IPS DF 4.7 (cell line): ENCODE data around the gene LRRN2.

ENCODE experiments used
- DNase-seq: peaks from one replicate; pipeline ENCODE4 v3.0.0-alpha.2; 2013; ENCODE audit warnings: low spot score; ENCODE audit errors: extremely low read depth

LRRN2 gene

DNA sequence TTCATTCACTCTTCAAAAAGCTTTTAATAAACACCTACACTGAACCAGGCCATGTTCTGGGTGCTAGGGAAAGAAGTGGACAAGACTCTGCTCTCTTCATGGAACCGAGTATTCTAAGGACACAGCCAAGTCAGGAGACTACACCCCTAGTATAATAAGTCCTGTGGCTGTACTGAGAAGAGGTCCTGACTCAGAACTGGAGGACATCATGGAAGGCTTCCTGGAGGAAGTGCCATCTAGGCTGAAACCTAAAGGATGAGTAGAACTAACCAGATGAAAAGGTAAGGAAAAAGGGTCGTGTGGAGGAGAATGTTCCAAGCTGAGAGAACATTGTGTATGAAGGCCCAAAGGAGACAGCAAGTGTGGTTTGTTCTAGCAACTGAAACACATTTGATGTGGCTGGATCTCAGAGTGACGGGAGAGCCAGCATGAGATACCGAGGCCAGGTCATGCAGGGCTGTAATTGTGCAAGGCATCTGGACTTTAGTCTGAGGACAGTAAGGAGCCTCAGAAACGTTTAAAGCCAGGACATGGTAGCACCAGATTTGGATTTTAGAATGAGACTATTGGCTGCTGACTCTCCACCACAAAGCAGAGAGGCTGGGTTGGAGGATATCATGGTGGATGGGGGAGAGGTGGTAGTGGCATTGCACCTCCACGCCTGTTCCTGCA lies 82.5 kb downstream of the LRRN2 start:
- no peak for DNase-seq

DNA sequence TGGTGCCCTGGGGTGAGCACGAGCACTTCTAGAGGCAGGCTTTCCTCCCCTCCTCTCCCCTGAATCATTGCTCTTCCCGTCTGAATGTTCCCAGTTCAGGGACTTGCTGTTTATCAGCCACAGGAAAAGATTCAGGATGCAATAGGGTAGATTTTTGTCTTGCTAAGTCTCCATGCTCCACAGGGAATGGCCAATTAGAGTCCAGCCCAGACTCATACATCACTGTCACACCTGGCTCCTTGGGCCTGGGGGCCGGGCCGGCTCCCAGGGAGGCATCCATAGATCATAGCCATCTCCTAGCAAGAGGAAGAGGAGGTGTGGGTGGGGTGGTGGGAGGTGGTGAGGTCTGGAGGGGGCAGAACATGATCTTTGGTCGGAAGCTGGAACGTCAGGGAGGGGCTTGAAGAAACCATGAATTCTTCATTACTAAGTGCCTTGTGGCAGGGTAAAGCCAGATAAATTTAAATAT lies 83.4 kb downstream of the LRRN2 start:
- no peak for DNase-seq

DNA sequence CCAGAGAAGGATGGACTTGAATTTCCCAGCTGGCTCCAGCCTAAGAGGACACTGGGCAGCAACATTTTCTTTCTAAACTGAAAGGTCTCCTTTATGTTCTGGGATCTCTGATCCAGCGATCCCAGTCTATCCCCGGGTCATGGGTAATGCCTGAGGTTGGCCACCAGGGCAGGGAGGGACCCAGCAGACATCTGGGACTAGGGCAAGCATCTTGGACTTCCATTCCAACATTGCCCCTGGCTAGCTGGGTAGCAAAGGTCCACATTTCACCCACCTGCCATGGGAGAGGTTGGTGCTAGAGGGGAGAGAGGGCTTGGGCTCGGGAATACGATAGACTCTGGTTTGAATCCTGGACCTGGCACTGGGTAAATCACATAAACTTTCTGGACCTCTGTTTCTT lies 84.6 kb downstream of the LRRN2 start:
- DNase-seq: no peak

DNA sequence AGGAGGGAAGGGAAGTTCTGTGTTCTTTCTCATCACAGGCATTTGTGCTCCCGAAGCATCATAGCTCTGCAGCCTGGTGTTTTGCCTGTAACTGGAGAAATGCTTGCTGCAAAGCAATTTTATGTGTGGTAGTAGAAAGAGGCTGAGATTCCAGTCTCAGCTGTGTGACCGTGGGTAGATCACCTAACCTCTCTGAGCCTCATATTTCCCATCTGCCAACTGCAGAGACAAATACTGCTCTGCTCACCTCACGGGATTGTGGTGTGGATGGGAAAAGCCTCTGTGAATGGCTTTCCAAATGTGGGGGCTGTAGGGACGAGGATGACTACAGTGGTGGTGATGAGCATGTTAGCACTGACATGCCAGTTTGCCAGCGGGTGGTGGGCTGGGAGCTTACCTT lies 85.3 kb downstream of the LRRN2 start:
- no peak for DNase-seq

DNA sequence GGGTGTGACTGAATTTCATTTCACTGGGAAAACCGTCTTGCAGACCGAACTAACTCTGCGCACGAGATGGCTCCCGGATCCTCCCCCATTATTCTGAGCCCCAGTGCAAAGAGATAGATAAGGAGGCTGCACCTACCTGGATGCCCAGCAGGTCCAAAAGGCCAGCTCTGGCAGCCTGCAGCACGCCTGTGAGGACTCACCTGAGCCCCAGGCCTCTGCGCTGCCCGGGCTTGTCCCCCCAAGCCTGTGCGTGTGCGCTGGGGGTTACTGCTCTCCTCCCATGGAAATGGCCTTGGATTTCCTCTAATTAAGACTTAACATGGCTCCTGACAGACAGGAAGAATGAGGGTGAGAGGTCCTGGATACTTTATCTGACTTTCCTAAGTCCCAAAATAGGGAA lies 85.9 kb downstream of the LRRN2 start:
- no peak for DNase-seq

DNA sequence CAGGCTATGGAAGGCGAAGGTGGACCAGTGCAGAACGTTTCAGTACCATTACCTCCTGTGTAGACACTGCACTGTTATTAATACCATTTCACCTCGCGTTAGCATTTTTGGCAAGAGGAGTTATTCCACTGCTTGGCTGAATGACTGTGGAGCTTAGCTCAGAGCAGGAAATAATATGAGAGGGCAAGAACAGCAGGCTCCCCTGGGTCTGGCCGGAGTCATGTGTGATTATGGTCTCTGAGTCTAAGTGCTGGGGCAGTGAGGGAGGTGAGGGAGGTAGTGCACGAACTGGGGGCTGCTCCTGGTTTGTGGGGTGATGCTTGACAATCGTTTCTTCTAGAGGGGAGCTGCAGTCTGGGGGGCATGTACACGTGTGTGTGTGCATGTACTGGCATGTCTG lies 86.4 kb downstream of the LRRN2 start:
- no peak for DNase-seq

DNA sequence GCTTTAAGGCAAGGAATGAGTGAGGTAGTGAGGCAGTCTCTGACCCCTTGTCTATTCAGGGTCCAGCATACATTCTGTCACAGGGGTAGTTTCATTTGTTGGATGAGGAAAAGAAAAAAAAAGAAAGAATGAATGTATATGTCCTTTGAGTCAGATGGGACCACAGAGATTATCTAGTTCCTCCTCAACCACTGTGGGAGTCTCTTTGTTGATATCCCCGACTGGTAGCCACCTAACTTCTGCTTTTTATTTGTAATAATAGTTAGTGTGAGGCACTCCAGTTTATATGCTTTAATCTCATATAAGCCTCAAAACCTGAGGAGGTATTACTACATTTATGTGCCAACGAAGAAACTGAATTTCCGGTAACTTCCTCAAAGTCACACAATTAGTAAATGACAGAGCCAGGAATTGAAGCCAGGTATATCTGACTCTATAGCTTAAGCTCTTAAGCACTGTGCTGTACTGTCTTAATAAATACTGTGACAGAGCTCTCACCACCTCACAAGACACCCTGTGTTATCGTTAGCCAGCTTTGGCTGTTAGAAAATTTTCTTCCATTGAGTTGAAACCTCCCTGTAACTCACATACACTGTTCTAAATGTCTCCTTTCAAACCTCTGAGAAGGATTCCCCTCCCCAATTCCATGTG lies 87.1 kb downstream of the LRRN2 start:
- DNase-seq: no peak

DNA sequence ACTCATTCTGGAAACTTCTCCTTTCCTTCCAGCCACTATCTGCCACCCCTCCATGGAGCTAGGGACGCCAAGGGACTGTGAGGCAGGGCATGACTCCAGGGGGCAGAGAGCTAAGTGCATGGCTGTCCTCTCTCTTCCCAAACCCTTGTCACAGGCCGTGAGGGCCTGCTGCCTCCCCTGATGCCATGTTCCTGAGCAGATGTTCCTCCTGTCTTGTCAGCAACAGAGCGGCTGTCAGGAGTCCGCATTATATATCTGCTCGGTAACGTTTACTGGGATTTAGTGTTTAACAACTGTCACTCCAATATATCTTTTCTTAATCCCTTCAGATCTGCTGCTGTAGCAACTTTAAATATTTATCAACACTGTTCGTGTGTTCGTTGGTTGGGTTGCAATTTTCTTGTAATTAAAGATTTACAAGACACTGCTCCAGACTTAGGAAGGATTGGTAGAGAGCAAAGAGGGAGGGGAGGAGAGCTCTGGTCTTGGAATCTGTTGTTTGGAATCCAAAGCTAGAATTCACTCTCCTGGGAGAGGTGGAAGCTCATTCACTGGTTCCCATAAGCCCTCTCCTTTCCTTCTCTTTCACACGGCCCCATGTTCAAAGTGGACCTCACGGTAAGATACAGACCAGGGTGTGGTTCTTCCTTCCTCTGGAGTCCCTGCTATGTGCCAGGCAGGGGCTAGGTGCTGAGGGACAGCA lies 93.1 kb downstream of the LRRN2 start:
- no peak for DNase-seq

DNA sequence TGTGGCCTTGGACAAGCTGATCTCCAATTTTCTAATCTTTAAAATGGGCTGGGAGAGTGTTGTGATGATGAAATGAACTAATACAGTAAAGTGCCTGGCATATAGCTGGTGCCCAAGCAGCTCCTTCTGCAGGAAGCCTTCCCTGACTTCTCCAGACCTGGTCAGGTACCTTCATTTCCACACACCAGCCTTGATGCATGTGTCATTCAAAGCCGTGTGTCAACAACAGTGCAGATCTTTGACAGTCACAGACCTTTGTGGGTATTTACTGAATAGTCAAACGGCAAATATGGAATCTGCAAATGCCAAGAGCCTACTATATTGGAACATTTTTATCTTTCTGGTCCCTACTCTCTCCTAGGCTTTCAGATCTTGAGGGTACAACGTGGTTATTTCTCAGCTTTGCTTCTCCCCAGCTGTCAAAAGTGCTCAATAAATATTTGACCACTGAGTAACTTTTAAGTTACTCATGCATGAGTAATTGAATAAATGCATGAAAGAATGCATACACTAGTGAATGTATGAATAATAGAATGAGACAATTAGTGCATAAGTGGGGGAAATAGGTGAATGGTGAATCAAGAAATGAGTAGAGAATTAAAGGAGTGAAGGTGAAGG lies 94.0 kb downstream of the LRRN2 start:
- DNase-seq: no peak

DNA sequence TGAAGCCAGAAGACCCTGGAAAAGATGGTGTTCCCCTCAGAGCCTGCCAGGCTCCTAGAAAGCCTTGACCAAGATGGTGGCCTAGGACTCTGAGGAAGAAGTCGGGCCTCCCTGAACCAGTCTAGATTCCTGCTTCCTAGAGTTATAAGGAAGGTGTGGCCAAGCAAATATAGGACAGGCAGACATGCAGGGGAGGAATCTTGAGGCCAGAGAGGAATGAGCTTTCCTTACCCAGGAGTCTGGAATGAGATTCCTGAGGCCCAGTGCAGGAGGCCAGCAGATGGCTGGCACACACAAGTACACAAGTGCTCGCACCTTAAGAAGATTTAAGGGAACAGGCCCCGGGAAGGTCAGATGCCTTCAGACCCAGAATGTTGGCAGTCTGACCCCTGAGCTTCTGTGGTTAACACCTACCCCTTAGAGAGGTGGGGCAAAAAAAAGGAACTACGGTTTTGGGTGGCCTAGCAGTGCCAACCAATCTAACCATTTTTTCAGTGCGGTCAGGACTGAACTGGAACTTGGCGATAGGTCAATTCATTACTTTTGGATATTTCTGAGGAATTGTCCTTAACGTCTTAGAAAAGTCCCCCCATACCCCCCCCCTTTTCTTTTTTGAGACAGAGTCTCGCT lies 96.0 kb downstream of the LRRN2 start:
- no peak for DNase-seq

DNA sequence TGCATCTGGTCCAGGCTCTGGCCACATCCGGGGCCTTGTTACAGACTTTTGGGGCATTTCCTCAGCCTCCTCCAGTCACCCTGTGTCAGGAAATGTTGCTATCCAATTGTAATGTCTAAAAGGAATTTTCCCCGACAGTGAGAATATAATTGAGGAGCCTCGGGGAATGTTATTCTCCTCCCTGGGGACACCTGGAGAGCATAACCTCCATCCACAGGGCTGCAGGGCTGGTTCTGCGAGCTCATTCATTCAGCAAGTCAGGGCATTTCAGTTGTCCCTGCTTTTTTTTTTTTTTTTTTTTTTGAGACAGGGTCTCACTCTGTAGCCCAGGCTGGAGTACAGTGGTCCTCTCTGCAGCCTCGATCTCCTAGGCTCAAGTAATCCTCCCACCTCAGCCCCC lies 96.7 kb downstream of the LRRN2 start:
- DNase-seq: no peak

DNA sequence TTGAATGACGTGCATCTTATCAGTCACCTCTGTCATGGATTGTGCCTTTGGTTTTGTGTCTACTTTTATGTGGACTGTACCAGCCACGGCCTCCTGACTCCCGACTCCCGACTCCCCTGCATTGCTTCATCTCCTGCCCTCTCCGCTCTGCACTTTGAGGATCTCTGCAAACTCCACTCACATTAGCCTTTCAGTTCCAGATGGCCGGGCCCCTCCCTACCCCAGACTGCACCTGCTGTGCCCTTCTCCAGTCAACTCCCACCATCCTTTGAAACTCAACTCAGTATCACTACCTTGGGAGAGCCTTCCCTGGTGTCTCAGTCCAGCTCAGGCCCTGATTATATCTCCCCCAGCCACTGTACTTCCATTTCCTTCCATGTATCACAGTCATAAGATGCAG lies 97.9 kb downstream of the LRRN2 start:
- no peak for DNase-seq

DNA sequence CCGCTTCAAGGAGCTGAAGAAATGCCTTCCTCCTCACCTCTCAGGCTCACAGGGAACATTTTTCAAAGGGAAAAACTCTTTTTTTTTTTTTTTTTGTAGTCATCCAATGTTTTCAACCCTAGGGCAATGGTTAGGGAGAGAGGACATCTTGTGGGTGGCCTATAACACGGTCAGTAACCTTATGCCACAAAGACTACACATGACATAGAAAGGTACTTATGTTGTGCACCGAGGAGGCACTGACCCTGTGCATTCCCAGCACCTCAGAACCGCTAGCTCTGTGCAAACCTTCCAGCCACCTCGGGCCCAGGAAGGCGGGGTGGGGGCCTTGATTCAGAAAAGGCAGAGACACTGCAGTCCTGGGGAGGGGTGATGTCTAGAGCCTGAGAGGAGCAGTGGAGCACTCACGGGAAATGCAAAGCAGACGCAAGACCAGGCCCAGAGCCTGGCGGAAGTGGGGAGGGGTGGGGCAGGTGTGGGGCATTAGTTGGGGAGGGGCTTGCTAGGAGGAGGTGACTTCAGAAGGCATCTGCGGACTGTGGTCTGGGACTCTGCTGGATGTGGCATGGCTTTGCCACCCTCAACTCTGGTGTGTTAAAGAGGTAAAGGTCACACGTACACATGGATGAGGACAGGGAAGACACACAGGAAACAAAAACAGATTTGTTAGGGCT lies 100.7 kb downstream of the LRRN2 start:
- DNase-seq: no peak

DNA sequence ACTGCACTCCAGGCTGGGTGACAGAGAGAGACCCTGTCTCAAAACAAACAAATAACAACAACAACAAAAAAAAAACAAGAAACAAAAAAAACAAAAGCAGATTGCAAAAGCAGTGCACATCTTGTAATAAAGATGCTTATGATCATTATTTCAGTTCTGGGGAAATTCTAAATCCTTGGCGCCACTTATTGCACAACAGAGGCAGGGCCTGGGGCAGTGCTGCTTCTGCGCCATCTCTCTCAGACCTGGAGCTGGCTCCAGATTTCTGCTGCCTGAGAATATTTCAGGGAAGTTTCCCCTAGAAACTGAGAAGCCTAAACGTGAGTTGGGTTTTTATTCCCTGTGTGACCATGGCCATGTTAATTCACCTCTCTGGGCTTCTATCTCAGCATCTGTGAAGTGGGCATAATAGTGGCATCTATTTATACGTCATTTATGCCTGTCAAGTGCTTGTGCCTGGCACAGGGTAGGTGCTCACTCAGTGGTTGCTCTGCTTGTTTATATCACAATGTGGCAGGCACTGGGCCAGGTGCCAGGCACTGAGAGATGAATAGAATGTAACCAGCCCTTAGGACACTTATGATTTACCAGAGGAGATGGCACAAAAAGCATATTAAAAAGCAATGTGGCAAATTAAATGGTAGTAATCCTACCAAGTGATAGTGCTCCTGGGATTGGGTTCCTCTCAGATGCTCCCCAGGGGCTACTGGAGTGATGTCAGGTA lies 101.5 kb downstream of the LRRN2 start:
- DNase-seq: no peak

DNA sequence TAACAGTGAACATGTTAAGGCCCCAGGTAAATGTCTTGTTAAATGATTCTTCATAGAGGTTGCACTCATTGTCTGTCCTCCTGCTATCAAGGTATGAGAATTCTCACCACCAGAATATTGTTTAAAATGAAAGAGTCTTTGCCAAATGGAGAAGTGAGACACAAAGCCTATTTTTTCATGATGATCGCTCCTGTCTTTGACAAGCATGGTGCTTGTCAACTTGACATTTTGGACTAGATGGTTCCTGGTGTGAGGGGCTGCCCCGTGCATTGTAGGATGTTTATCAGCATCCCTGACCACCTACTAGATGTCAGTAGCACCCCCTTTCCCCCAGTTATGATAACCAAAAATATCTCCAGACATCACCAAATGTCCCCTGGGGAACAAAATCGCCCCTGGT lies 103.8 kb downstream of the LRRN2 start:
- no peak for DNase-seq

DNA sequence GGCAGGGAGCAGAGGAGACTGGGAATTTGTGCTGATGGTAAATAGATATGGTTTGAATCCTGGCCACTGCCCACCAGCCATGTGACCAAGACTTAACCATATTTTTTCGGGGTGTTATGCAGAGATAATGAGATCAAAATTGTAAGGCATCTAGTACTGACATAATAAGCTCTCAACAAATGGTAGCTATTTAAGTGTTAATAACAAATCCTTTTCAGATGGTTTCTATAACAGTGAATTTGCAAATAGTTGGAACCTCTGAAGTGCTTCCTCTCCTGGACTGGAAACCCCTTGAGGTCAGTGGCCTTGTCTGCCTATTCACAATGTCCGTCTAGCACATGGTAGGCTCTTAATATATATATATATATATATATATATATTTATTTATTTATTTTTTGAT lies 104.7 kb downstream of the LRRN2 start:
- no peak for DNase-seq

DNA sequence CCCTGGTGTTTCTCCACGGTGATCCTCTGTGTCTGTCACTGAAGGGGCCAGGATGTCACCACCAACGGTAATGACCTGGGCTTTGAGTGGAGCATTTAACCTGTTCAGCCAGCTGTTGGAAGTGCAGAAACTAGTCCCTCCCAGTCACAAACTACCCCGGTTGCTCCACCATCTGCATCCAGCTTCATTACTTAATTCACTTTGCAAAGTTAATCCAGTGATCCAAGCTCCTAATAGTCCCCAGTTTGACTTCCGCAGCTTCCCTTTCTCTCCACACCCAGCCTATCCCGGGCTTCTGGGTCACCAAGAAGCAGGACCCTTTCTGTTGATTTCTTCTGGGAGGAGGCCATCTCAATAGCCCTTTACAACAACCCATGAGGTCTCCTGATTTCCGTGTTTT lies 105.9 kb downstream of the LRRN2 start:
- DNase-seq: no peak

DNA sequence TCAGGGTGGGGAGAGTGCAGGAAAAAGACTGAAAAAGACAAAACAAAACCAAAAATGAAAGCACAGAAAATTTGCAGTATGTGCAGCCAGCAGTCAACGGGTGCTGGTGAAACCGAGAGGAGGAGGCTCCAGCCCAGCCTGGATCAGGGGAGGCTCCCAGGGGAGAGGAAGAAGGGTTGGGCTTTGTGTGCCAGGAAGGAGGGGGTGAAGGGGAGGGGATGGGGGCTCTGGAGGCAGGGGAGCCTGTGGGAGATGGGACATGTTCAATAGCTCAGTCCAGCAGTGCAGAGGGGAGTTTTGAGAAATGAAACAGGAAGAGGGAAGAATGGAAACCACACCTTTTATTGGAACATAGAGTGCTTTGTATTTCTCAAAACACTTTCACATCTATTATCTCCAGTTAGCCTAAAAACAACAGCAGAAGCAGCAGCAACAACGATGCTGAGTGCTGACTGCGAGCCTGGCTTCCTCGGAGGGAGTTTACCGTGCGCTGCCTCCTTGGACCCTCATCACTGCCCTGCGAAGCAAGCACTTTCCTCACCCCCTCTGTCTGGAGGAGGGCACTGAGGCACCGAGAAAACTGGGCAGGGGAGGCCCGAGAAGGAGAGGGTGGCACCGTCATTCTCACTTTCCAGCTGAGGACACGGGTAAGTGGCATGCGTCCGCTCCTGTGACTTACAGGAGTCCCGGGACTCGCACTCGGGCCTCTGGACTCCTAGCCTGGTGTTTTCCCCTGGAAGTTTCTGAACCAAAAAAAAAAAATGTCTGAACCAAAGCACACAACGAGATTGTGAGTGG lies 106.5 kb downstream of the LRRN2 start:
- DNase-seq: no peak

DNA sequence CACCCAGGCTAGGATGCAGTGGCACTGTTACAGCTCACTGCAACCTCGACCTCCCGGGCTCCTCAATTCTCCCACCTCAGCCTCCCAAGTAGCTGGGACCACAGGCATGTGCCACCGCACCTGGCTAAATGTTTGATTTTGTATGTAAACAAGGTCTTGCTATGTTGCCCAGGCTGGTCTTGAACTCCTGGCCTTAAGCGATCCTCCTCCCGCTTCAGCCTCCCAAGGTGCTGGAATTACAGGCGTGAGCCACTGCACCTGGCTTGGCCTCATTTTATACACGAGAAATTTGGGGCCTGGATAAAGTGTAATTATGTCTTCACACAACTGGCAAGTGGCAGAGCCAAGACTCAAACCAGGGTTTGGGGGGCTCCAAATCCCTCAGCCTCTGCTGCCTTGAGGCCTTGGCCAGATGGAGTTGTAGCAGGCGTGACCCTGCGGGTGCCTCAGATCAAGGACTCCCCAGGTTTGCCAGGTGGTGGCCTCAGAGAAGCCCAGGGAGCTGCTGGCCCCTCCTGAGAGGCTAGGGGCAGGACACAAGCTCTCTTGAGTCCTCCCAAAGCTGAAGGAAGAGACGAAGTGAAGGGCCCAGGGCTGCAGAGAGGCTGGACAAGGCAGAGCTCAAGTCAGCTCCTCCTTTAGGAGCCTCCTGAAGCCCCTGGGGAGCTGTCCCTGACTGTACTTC lies 107.6 kb downstream of the LRRN2 start:
- DNase-seq: no peak
